Liver (tissue), 9 donors: ENCODE measurements around the gene LMNB1. TPM values are rescaled to one million over a fixed set of nuclear protein-coding genes. Genes with fewer than 3 reads are reported as not detected.
A peak's percentile ranks its signal among the peaks of the same experiment; 100 is the strongest.

Experiments used
- DNase-seq: peaks from one replicate; pipeline ENCODE4 v3.0.0-alpha.2; 2017; ENCODE audit warnings: low spot score
- H3K27ac ChIP-seq, 2 donors: one replicate each; pipeline ENCODE4 v1.7.0; 2013; ENCODE audit warnings: inconsistent platforms in 2 of 2, low read length in 2 of 2, control low read depth in 1 of 2, low read depth in 1 of 2, mild to moderate bottlenecking in 1 of 2
- H3K27me3 ChIP-seq, 4 donors: one replicate each; pipeline versions ENCODE4 v1.6.1 to v1.7.0; 2013; ENCODE audit warnings: low read length in 3 of 4, inconsistent platforms in 1 of 4, mild to moderate bottlenecking in 1 of 4, moderate library complexity in 1 of 4; ENCODE audit not compliant: control insufficient read depth in 4 of 4, insufficient read depth in 4 of 4
- H3K36me3 ChIP-seq, 4 donors: one replicate each; pipeline versions ENCODE4 v1.6.1 to v1.7.0; 2013; ENCODE audit warnings: low read length in 3 of 4, mild to moderate bottlenecking in 3 of 4, low read depth in 1 of 4, moderate library complexity in 1 of 4; ENCODE audit not compliant: control insufficient read depth in 4 of 4, insufficient read depth in 3 of 4
- H3K4me1 ChIP-seq, 4 donors: one replicate each; pipeline versions ENCODE4 v1.6.1 to v1.7.0; 2013; ENCODE audit warnings: low read length in 3 of 4, mild to moderate bottlenecking in 3 of 4, moderate library complexity in 1 of 4; ENCODE audit not compliant: control insufficient read depth in 4 of 4, insufficient read depth in 4 of 4
- H3K4me3 ChIP-seq, 3 donors: one replicate each; pipeline versions ENCODE4 v1.6.1 to v1.7.0; 2013; ENCODE audit warnings: low read length in 3 of 3, control low read depth in 1 of 3, low read depth in 1 of 3, mild to moderate bottlenecking in 1 of 3
- H3K9ac ChIP-seq, 2 donors: one replicate each; pipeline ENCODE4 v1.7.0; 2013; ENCODE audit warnings: low read length in 2 of 2, mild to moderate bottlenecking in 2 of 2, moderate library complexity in 2 of 2, control low read depth in 1 of 2, low read depth in 1 of 2
- H3K9me3 ChIP-seq, 4 donors: one replicate each; pipeline versions ENCODE4 v1.6.1 to v1.7.0; 2013; ENCODE audit warnings: low read length in 3 of 4; ENCODE audit not compliant: control insufficient read depth in 4 of 4
- CTCF ChIP-seq: fragments of 150-350 bp; IDR thresholded peaks from 2 replicates; pipeline ENCODE4 v1.5.1; 2017; ENCODE audit warnings: improper control_type of control experiment, low read depth, low read length; ENCODE audit not compliant: missing input control
- EGR1 ChIP-seq, 2 donors: IDR thresholded peaks; 2 replicates each; pipeline ENCODE4 v1.6.1; 2016 to 2018; ENCODE audit warnings: antibody characterized with exemption in 2 of 2, low read depth in 2 of 2
- FOXA1 ChIP-seq: IDR thresholded peaks from 2 replicates; pipeline ENCODE4 v1.6.1; 2016; ENCODE audit warnings: antibody characterized with exemption
- FOXA2 ChIP-seq: IDR thresholded peaks from 2 replicates; pipeline ENCODE4 v1.6.1; 2016; ENCODE audit warnings: antibody characterized with exemption
- GABPA ChIP-seq, 2 donors: IDR thresholded peaks in 1 of 2; conservative IDR thresholded peaks in 1 of 2; 2 replicates each; pipeline ENCODE4 v1.6.1; 2016; ENCODE audit warnings: antibody characterized with exemption in 2 of 2, mild to moderate bottlenecking in 1 of 2, moderate library complexity in 1 of 2
- HNF4A ChIP-seq, 2 donors: conservative IDR thresholded peaks; 2 replicates each; pipeline ENCODE4 v1.6.1; 2016; ENCODE audit warnings: antibody characterized with exemption in 2 of 2, mild to moderate bottlenecking in 2 of 2
- HNF4G ChIP-seq: IDR thresholded peaks from 2 replicates; pipeline ENCODE4 v1.6.1; 2016; ENCODE audit warnings: antibody characterized with exemption
- JUND ChIP-seq, 2 donors: IDR thresholded peaks; 2 replicates each; pipeline ENCODE4 v1.6.1; 2016; ENCODE audit warnings: antibody characterized with exemption in 2 of 2
- MAX ChIP-seq: IDR thresholded peaks from 2 replicates; pipeline ENCODE4 v1.6.1; 2016; ENCODE audit warnings: antibody characterized with exemption
- NR2F2 ChIP-seq: IDR thresholded peaks from 2 replicates; pipeline ENCODE4 v1.6.1; 2016; ENCODE audit warnings: antibody characterized with exemption
- RAD21 ChIP-seq, 2 donors: IDR thresholded peaks; 2 replicates each; pipeline ENCODE4 v1.6.1; 2016; ENCODE audit warnings: antibody characterized with exemption in 2 of 2, mild to moderate bottlenecking in 2 of 2
- REST ChIP-seq: IDR thresholded peaks from 2 replicates; pipeline ENCODE4 v1.6.1; 2016; ENCODE audit warnings: antibody characterized with exemption, mild to moderate bottlenecking
- RXRA ChIP-seq, 2 donors: IDR thresholded peaks; 2 replicates each; pipeline ENCODE4 v1.6.1; 2017 to 2018; ENCODE audit warnings: antibody characterized with exemption in 2 of 2, mild to moderate bottlenecking in 1 of 2
- SP1 ChIP-seq: IDR thresholded peaks from 2 replicates; pipeline ENCODE4 v1.6.1; 2018; ENCODE audit warnings: antibody characterized with exemption, mild to moderate bottlenecking
- TAF1 ChIP-seq: conservative IDR thresholded peaks from 2 replicates; pipeline ENCODE4 v1.6.1; 2016; ENCODE audit warnings: antibody characterized with exemption, mild to moderate bottlenecking
- YY1 ChIP-seq: IDR thresholded peaks from 2 replicates; pipeline ENCODE4 v1.6.1; 2016; ENCODE audit warnings: antibody characterized with exemption, mild to moderate bottlenecking
- ZBTB33 ChIP-seq: IDR thresholded peaks from 2 replicates; pipeline ENCODE4 v1.6.1; 2016; ENCODE audit warnings: antibody characterized with exemption
- WGBS: extraction: QIAGEN DNeasy Blood & Tissue Kit; methylation state at CpG from one replicate; pipeline ENCODE4 v1.1.7; 2013; 5-methylcytosine and 5-hydroxymethylcytosine counted together
- polyA plus RNA-seq, 2 donors: library from polyadenylated mRNA; stranded (reverse) in 1 of 2; unstranded in 1 of 2; fragments of 200-250 nt in 1 of 2; fragments of >200 nt in 1 of 2; fragmentation: Nextera tagmentation in 1 of 2; extraction: Ambion mirVana in 1 of 2; gene quantifications; one replicate each; pipeline versions ENCODE4 v1.2.1 to v1.2.3, GENCODE V29; 2013 to 2015
- total RNA-seq, 2 donors: library from RNA; depleted of rRNA; stranded (reverse); fragments of >200 nt; gene quantifications; one replicate each; pipeline ENCODE4 v1.2.3, GENCODE V29; 2014
- TF ChIP-seq, protein P1 (sequence below): IDR thresholded peaks from 2 replicates; pipeline ENCODE4 v1.6.1; 2016; ENCODE audit warnings: antibody characterized with exemption
- donor health status: healthy.
- donor health status: healthy.
- donor health status: healthy.
- donor health status: healthy.
- donor health status: healthy.

The LMNB1 gene, protein sequence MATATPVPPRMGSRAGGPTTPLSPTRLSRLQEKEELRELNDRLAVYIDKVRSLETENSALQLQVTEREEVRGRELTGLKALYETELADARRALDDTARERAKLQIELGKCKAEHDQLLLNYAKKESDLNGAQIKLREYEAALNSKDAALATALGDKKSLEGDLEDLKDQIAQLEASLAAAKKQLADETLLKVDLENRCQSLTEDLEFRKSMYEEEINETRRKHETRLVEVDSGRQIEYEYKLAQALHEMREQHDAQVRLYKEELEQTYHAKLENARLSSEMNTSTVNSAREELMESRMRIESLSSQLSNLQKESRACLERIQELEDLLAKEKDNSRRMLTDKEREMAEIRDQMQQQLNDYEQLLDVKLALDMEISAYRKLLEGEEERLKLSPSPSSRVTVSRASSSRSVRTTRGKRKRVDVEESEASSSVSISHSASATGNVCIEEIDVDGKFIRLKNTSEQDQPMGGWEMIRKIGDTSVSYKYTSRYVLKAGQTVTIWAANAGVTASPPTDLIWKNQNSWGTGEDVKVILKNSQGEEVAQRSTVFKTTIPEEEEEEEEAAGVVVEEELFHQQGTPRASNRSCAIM
- 10 to 100 TPM in 1 of 2 donors, 1 to 10 TPM in 1; 5.9 to 45.7 TPM for total RNA-seq
- polyA plus RNA-seq, result 1 to 10 TPM in 1 of 2 donors, under 1 TPM in 1; 0.57 to 5.3 TPM

- Histone ChIP-seq H3K9ac (peak within 1 kb of the TSS; percentile 64 to 86), H3K4me1 (peaks cover 5 to 23% (median 13%) of the 10 kb centered on the region in 4 donors), H3K36me3 (no peaks in the 10 kb centered on the region), H3K27ac (peak within 1 kb of the TSS; percentile 88 to 98), H3K4me3 (peak within 1 kb of the TSS; percentile 84 to 94 (median 86)), H3K9me3 (no peaks in the 10 kb centered on the region), H3K27me3 (no peaks in the 10 kb centered on the region)
- peak; percentile 95 for DNase-seq
- TF ChIP-seq HNF4A (conservative IDR thresholded peaks at IDR 0.05), result peak; percentile 69 to 78
- peak in 1 of 2 donors; percentile 52 for TF ChIP-seq JUND (IDR thresholded peaks at IDR 0.05)
- TF ChIP-seq RXRA (IDR thresholded peaks at IDR 0.05), result peak in 1 of 2 donors; percentile 53
- no peak for TF ChIP-seq FOXA2
- TF ChIP-seq FOXA1, result no peak
- peak; percentile 8 for TF ChIP-seq CTCF
- TF ChIP-seq, protein P1, sequence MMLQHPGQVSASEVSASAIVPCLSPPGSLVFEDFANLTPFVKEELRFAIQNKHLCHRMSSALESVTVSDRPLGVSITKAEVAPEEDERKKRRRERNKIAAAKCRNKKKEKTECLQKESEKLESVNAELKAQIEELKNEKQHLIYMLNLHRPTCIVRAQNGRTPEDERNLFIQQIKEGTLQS, result no peak
- TF ChIP-seq MAX, result no peak
- TF ChIP-seq RAD21 (IDR thresholded peaks at IDR 0.05), result no peak
- peak; percentile 34 for TF ChIP-seq TAF1
- TF ChIP-seq REST, result peak; percentile 53
- TF ChIP-seq SP1, result peak; percentile 52
- TF ChIP-seq NR2F2, result no peak
- TF ChIP-seq YY1, result peak; percentile 79
- no peak for TF ChIP-seq ZBTB33
- TF ChIP-seq HNF4G, result peak; percentile 28
- no peak for TF ChIP-seq GABPA (IDR thresholded peaks at IDR 0.05 in 1 of 2, conservative IDR thresholded peaks at IDR 0.05 in 1 of 2)
- peak in 1 of 2 donors; percentile 19 for TF ChIP-seq EGR1 (IDR thresholded peaks at IDR 0.05; ENCODE audit: low read depth in 2 of 2)
- WGBS, result under 1% methylated on average over 74 of the region's 74 CpGs
These were observed at the start of gene LMNB1 for GRCh38 chr5:126776499-126777256. TSS of gene LMNB1 (plus strand) at chr5:126777136. CDS start at chr5:126777509, 373 bp downstream.
